Aorta (tissue), 5 donors: ENCODE data around the gene LRP11. TPM values are rescaled to one million over a fixed set of nuclear protein-coding genes. Genes with fewer than 3 reads are reported as not detected.

Experiments
- ATAC-seq: fragments of 200-7000 bp; cut with Tn5 transposase; one replicate; pipeline ENCODE4 v1.9.1; 2022; ENCODE audit warnings: moderate library complexity; ENCODE audit not compliant: low FRiP score
- DNase-seq, 2 donors: peaks; one replicate each; pipeline ENCODE4 v3.0.0-alpha.2; 2020
- H3K27ac ChIP-seq, 2 donors: one replicate each; pipeline ENCODE4 v1.5.1; 2013; ENCODE audit warnings: low read length in 2 of 2, mild to moderate bottlenecking in 2 of 2, moderate library complexity in 2 of 2, control low read depth in 1 of 2, inconsistent platforms in 1 of 2, low read depth in 1 of 2
- H3K27me3 ChIP-seq, 2 donors: one replicate each; pipeline ENCODE4 v1.6.1; 2013; ENCODE audit warnings: control low read depth in 1 of 2, low read length in 1 of 2, mild to moderate bottlenecking in 1 of 2, moderate library complexity in 1 of 2; ENCODE audit not compliant: insufficient read depth in 2 of 2, control insufficient read depth in 1 of 2
- H3K36me3 ChIP-seq, 2 donors: one replicate each; pipeline ENCODE4 v1.6.1; 2013; ENCODE audit warnings: control low read depth in 1 of 2, low read length in 1 of 2, mild to moderate bottlenecking in 1 of 2; ENCODE audit not compliant: insufficient read depth in 2 of 2, control insufficient read depth in 1 of 2
- H3K4me1 ChIP-seq, 2 donors: one replicate each; pipeline ENCODE4 v1.6.1; 2013; ENCODE audit warnings: low read length in 2 of 2, control low read depth in 1 of 2, mild to moderate bottlenecking in 1 of 2, moderate library complexity in 1 of 2; ENCODE audit not compliant: insufficient read depth in 2 of 2, control insufficient read depth in 1 of 2
- H3K4me3 ChIP-seq, 2 donors: one replicate each; pipeline ENCODE4 v1.5.1; 2013; ENCODE audit warnings: low read length in 2 of 2, control low read depth in 1 of 2, mild to moderate bottlenecking in 1 of 2
- H3K9me3 ChIP-seq: one replicate; pipeline ENCODE4 v1.6.1; 2013; ENCODE audit warnings: mild to moderate bottlenecking, low read length; ENCODE audit not compliant: control insufficient read depth
- WGBS, 2 donors: extraction: QIAGEN DNeasy Blood & Tissue Kit; methylation state at CpG; one replicate each; pipeline ENCODE4 v1.1.7; 2013; 5-methylcytosine and 5-hydroxymethylcytosine counted together
- intact Hi-C, 2 donors: fragments of 100-400 bp; cut with DNase I; formaldehyde crosslinking; loops; one replicate each; pipeline versions ENCODE4 v1.14.2 to v1.15.0; 2022
- polyA plus RNA-seq, 2 donors: library from polyadenylated mRNA; stranded (reverse); fragments of 200-250 nt; gene quantifications; one replicate each; pipeline ENCODE4 v1.2.3, GENCODE V29; 2013
- total RNA-seq, 2 donors: library from RNA; stranded (reverse); fragmentation: NEBNext Ultra II Directional; extraction: Animal tissue kit (Norgen Biotek cat#: 25700); gene quantifications; one replicate each; pipeline ENCODE4 v1.2.1, GENCODE V29; 2021
- donor health status: healthy with polysubstance abuse.
- donor health status: Bipolar disorder and iron deficiency.
- donor health status: DM: no; HTN: no; CAD: no.
- donor health status: DM: no; HTN: no; CAD: no.
- donor health status: DM: yes; HTN: yes; CAD: no.

LRP11 gene
- total and polyA plus RNA-seq, 4 donors = 0.63 to 35.3 (median 18.8) TPM

- H3K36me3 ChIP-seq = no peaks in the 10 kb centered on the region
- H3K4me3 ChIP-seq = no peak overlapping the region
- ATAC-seq (no peak), DNase-seq (no peak)
- no peaks in the 10 kb centered on the region for H3K9me3 ChIP-seq
- WGBS, 2 donors = 96 to 97% methylated on average over 7 of the region's 7 CpGs
- no peaks in the 10 kb centered on the region for H3K4me1 ChIP-seq
- intact Hi-C loops = no loop called here
- no peak overlapping the region for H3K27ac ChIP-seq
- H3K27me3 ChIP-seq = no peaks in the 10 kb centered on the region
Measured at GRCh38 chr6:149842331-149842730, 21.8 kb downstream of the LRP11 start.

- ATAC-seq (peak; percentile 81), DNase-seq (peak; percentile 84 to 87)
- intact Hi-C loops = no loop called here
- Histone ChIP-seq H3K36me3 (no peaks in the 10 kb centered on the region), H3K27ac (no peak overlapping the region), H3K9me3 (no peaks in the 10 kb centered on the region), H3K4me3 (no peak overlapping the region), H3K27me3 (no peaks in the 10 kb centered on the region), H3K4me1 (no peaks in the 10 kb centered on the region)
- 29 to 32% methylated on average over 8 of the region's 8 CpGs for WGBS, 2 donors
Measured at GRCh38 chr6:149840345-149841075, 23.6 kb downstream of the LRP11 start.

DNA sequence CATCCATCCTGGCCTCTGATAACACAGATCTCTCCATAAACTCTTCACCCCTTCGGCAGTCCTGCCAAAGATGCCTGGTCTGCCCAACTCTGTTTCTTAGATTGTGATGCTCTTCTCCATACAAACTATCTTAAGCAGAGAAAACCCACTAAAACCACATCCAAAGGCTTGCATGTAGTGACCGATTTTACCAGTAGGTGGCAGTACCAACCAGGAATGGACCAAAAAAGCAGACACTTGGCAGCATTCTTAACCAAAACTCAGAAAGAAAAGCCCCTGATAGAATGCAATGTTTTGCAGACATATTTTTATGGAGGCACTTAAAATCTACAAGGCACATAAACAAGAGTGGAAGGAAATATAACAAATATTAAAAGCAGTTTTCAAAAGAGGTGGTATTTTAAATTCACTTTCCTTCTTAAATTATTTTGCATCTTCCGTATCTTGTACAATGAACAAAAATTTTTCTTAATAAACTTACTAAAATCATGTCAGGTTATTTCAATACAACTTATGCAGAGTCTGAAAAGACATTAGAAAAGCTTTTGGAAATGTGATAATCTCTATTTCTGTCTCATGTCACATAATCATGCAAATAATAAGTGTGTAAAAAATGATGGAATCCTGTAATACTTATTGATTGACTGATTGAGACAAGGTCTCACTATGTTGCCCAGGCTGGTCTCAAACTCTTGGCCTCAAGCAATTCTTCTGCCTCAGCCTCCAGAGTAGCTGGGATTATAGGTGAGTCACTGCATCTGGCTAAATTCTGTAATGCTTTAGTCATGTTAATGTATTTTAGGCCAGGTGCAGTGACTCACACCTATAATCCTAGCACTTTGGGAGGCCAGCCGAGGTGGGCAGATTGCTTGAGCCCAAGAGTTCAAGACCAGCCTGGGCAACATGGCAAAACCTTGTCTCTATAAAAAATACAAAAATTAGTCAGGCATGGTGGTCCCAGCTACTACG, 29.4 kb downstream of the LRP11 start:
- intact Hi-C loops = loop anchor here (1.0 to 5.0 kb wide), 4 partner anchors 33 to 183 kb away; no protein-coding TSS in a partner anchor
- Histone ChIP-seq H3K27me3 (no peaks in the 10 kb centered on the region), H3K4me1 (no peaks in the 10 kb centered on the region), H3K27ac (no peak overlapping the region), H3K4me3 (no peak overlapping the region), H3K9me3 (no peaks in the 10 kb centered on the region), H3K36me3 (no peaks in the 10 kb centered on the region)
- 50 to 51% methylated on average over 5 of the region's 5 CpGs for WGBS, 2 donors
- ATAC-seq (peak; percentile 79), DNase-seq (peak in 1 of 2 donors; percentile 57)

GRCh38 chr6:149833651-149834050, 30.5 kb downstream of the LRP11 start:
- Histone ChIP-seq H3K4me1 (no peaks in the 10 kb centered on the region), H3K27ac (no peak overlapping the region), H3K36me3 (no peaks in the 10 kb centered on the region), H3K9me3 (no peaks in the 10 kb centered on the region), H3K4me3 (no peak overlapping the region), H3K27me3 (no peaks in the 10 kb centered on the region)
- no peak for DNase-seq
- ATAC-seq = no peak
- 94 to 95% methylated on average over 3 of the region's 3 CpGs for WGBS, 2 donors
- intact Hi-C loops = loop anchor here (1.0 to 5.0 kb wide), 3 partner anchors 34 to 93 kb away; no protein-coding TSS in a partner anchor

DNA sequence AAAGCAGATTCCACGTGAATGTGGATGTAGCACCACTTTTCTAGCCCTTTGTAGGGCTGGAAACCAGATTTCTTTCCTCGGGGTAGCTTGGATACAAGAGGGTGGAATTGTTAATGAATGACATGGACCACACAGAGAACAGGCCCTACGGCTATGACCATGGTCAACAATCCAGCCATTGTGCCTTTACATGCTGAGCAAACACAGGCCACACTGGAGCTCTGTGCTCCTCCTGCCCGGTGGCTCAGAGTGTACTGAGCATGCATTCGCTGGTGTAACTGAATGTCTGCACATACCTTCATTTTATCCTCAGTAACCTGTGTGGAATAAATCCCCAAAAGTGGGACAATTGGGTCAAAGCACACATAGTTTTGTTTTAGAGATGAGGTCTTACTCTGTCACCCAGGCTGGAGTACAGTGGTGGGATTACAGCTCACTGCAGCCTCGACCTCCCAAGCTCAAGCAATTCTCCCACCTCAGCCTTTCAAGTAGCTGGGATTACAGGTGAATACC, 32.8 kb downstream of the LRP11 start:
- H3K4me3 ChIP-seq = no peak overlapping the region
- no peaks in the 10 kb centered on the region for H3K9me3 ChIP-seq
- no peak for ATAC-seq
- no peaks in the 10 kb centered on the region for H3K36me3 ChIP-seq
- no peaks in the 10 kb centered on the region for H3K27me3 ChIP-seq
- no peaks in the 10 kb centered on the region for H3K4me1 ChIP-seq
- DNase-seq = no peak
- 64 to 70% methylated on average over 6 of the region's 6 CpGs for WGBS, 2 donors
- no peak overlapping the region for H3K27ac ChIP-seq
- intact Hi-C loops = loop anchor here in 1 of 2 donors (5.0 kb wide), 1 partner anchor 36 kb away; no protein-coding TSS in a partner anchor

DNA sequence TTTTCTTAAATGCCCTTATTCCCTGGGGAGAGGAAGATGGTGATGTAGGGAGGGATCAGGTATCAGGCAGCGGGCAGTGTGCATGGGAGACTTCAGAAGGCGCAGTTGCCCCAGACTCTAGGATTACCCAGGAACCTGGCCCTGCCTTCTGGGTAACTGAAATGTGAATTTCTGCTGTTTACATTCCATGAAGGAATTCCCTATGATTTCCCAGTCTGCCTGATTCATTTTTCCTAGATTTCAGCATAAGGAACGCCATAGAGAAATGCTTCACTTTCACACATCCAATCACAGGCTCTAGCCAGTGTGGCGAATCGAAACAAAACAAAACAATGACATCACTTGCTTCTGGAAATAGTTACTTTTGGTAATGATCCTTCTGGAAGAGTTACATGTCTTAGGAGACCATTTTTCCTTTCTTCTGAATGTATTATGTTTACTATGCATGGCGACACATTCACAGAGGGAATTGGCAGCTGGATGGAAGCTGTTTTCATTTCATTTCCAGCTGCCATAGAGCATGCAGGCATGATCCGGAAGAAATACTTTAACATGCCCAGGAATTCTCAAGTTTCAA, 33.3 kb downstream of the LRP11 start:
- Histone ChIP-seq H3K9me3 (no peaks in the 10 kb centered on the region), H3K27me3 (no peaks in the 10 kb centered on the region), H3K4me3 (peak overlapping the region in 1 of 2 donors; percentile 8), H3K36me3 (no peaks in the 10 kb centered on the region), H3K27ac (no peak overlapping the region), H3K4me1 (no peaks in the 10 kb centered on the region)
- DNase-seq (no peak), ATAC-seq (no peak)
- intact Hi-C loops = loop anchor here in 1 of 2 donors (5.0 kb wide), 1 partner anchor 36 kb away; no protein-coding TSS in a partner anchor
- WGBS, 2 donors = 18 to 22% methylated on average over 7 of the region's 7 CpGs

DNA sequence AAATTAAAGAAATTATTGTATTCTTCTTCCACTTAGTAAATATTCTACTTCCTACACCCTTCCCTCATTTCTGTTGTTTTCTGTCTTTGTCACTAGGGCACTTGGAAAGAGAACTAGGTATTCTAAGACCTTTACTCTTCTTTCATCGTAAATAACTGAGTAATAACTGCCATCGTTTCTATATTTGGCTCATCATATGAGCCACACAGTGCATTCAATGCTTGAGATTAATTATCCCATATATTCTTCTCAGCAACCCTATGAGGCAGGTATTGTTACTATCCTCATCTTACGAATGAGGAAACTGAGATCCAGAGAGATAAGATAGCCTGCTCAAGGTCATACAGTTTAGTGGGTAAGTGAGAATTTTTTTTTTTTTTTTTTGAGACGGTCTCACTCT, 38.9 kb downstream of the LRP11 start:
- Histone ChIP-seq H3K27me3 (no peaks in the 10 kb centered on the region), H3K9me3 (no peaks in the 10 kb centered on the region), H3K27ac (no peak overlapping the region), H3K36me3 (peaks cover 0 to 1% of the 10 kb centered on the region in 2 donors), H3K4me1 (no peaks in the 10 kb centered on the region), H3K4me3 (no peak overlapping the region)
- DNase-seq (no peak), ATAC-seq (no peak)
- intact Hi-C loops = no loop called here
- WGBS, 2 donors = 81 to 83% methylated on average over 4 of the region's 4 CpGs

DNA sequence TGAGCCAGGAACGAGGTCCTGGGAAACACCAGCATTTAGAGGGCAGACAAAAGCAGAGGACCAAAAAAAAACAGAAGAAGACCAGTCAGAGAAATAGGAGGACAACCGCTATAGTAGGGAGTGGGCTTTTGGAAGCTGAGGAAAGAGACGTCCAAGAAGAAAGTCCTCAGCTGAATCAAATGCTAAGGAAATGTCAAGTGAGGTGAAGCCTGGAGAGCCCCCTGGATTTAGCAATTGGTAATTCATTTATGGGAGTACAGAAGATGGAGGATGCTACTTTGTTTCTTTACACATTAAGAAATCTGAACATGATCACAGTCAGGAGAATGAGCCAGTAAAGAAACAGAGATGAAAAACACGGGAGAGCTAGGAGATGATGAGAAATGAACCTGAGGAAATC, 41.1 kb downstream of the LRP11 start:
- no peaks in the 10 kb centered on the region for H3K27me3 ChIP-seq
- H3K27ac ChIP-seq = no peak overlapping the region
- intact Hi-C loops = no loop called here
- ATAC-seq = no peak
- peaks cover 0 to 1% of the 10 kb centered on the region in 2 donors for H3K36me3 ChIP-seq
- no peak overlapping the region for H3K4me3 ChIP-seq
- WGBS, 2 donors = 90 to 93% methylated on average over 4 of the region's 4 CpGs
- DNase-seq = no peak
- H3K9me3 ChIP-seq = no peaks in the 10 kb centered on the region
- no peaks in the 10 kb centered on the region for H3K4me1 ChIP-seq
